ENCODE results near the gene MT1E. TPM values are rescaled to one million over a fixed set of nuclear protein-coding genes. Genes with fewer than 3 reads are reported as not detected.
A peak's percentile ranks its signal among the peaks of the same experiment; 100 is the strongest.
"Not testable (repeated sequence)": the region's sequence is repeated elsewhere in the genome, so short reads cannot be mapped to it uniquely, and the experiment has no call there.

MT1E gene
- 26.6 TPM for polyA plus RNA-seq (ENCODE audit: insufficient read length)
- long read RNA-seq, donor 1, transcript MT1E-201 (3 exons, 704 nt) = major isoform, 18 of 19 reads
- long read RNA-seq, donor 1, partial matches to known transcripts = 0 of 19 reads
- long read RNA-seq, donor 1, other reads (novel, unspliced or antisense) = 0 of 19 reads
- long read RNA-seq, donor 2, transcript MT1E-201 (3 exons, 704 nt) = major isoform, 25 of 25 reads
- long read RNA-seq, donor 2, partial matches to known transcripts = 0 of 25 reads
- long read RNA-seq, donor 2, other reads (novel, unspliced or antisense) = 0 of 25 reads
- long read RNA-seq, donor 3, transcript MT1E-201 (3 exons, 704 nt) = major isoform, 20 of 64 reads
- long read RNA-seq, donor 3, partial matches to known transcripts = 14 of 64 reads
- long read RNA-seq, donor 3, other reads (novel, unspliced or antisense) = 30 of 64 reads
- long read RNA-seq, donor 4, transcript MT1E-201 (3 exons, 704 nt) = major isoform, 8 of 8 reads
- long read RNA-seq, donor 4, partial matches to known transcripts = 0 of 8 reads
- long read RNA-seq, donor 4, other reads (novel, unspliced or antisense) = 0 of 8 reads
- long read RNA-seq, donor 5, transcript MT1E-201 (3 exons, 704 nt) = major isoform, 30 of 31 reads
- long read RNA-seq, donor 5, partial matches to known transcripts = 0 of 31 reads
- long read RNA-seq, donor 5, other reads (novel, unspliced or antisense) = 0 of 31 reads
- long read RNA-seq, donor 6, partial matches to known transcripts = 0 of 4 reads
- long read RNA-seq, donor 6, other reads (novel, unspliced or antisense) = 0 of 4 reads
- long read RNA-seq, donor 7, transcript MT1E-201 (3 exons, 704 nt) = major isoform, 35 of 36 reads
- long read RNA-seq, donor 7, partial matches to known transcripts = 0 of 36 reads
- long read RNA-seq, donor 7, other reads (novel, unspliced or antisense) = 0 of 36 reads
- long read RNA-seq, donor 8, transcript MT1E-201 (3 exons, 704 nt) = major isoform, 16 of 16 reads
- long read RNA-seq, donor 8, partial matches to known transcripts = 0 of 16 reads
- long read RNA-seq, donor 8, other reads (novel, unspliced or antisense) = 0 of 16 reads

- DNase-seq = no peak
These were observed at the start of gene MT1E for GRCh38 chr16:56625140-56625942. Gene MT1E (plus strand): TSS chr16:56625781. CDS start chr16:56625852, 71 bp downstream.

- DNase-seq = no peak
These were observed 48.8 kb upstream of the MT1E start for GRCh38 chr16:56576585-56577299.

GRCh38 chr16:56577300-56577625 lies 48.3 kb upstream of the MT1E start:
- DNase-seq = no peak

GRCh38 chr16:56580391-56581048 lies 45.1 kb upstream of the MT1E start:
- DNase-seq = no peak

- DNase-seq = not testable (repeated sequence)
These were observed 42.7 kb upstream of the MT1E start for GRCh38 chr16:56582911-56583310.

- DNase-seq = no peak
These were observed 42.0 kb upstream of the MT1E start for GRCh38 chr16:56583351-56584168.

GRCh38 chr16:56584276-56584675 lies 41.3 kb upstream of the MT1E start:
- no peak for DNase-seq

- DNase-seq = no peak
These were observed 36.8 kb upstream of the MT1E start for GRCh38 chr16:56588781-56589140.

- DNase-seq = peak; percentile 38
These were observed 36.2 kb upstream of the MT1E start, which contains the start of gene MT3 for GRCh38 chr16:56589141-56590039. Gene MT3 (plus strand): TSS chr16:56589528. CDS start chr16:56589591, 63 bp downstream.

GRCh38 chr16:56591377-56592060 lies 34.1 kb upstream of the MT1E start:
- no peak for DNase-seq

- no peak for DNase-seq
These were observed 31.8 kb upstream of the MT1E start for GRCh38 chr16:56593573-56594291.

GRCh38 chr16:56594292-56594619 lies 31.3 kb upstream of the MT1E start:
- DNase-seq = no peak

- no peak for DNase-seq
These were observed 25.1 kb upstream of the MT1E start for GRCh38 chr16:56600398-56600999.

- no peak for DNase-seq
These were observed 24.3 kb upstream of the MT1E start for GRCh38 chr16:56601325-56601724.

- DNase-seq = no peak
These were observed 22.0 kb upstream of the MT1E start for GRCh38 chr16:56603589-56603988.

GRCh38 chr16:56604966-56605365 lies 20.6 kb upstream of the MT1E start:
- no peak for DNase-seq

- DNase-seq = no peak
These were observed 20.1 kb upstream of the MT1E start for GRCh38 chr16:56605475-56605874.

Data from left kidney (tissue), 8 donors.